Brain microvascular endothelial cell (primary cell): ENCODE measurements around the gene MRFAP1.

Experiments used
- DNase-seq: peaks from one replicate; pipeline ENCODE4 v3.0.0-alpha.2; 2020
- H3K27ac ChIP-seq: fragments of 250-450 bp; sonication (Bioruptor Pico); 2 replicates; pipeline ENCODE4 v1.5.1; 2020; ENCODE audit warnings: mild to moderate bottlenecking, moderate library complexity
- H3K27me3 ChIP-seq: fragments of 250-450 bp; sonication (Bioruptor Pico); replicated peaks from 2 replicates; pipeline ENCODE4 v1.5.1; 2020; ENCODE audit warnings: mild to moderate bottlenecking
- H3K36me3 ChIP-seq: fragments of 250-450 bp; sonication (Bioruptor Pico); replicated peaks from 2 replicates; pipeline ENCODE4 v1.5.1; 2020; ENCODE audit warnings: mild to moderate bottlenecking
- H3K4me3 ChIP-seq: 2 replicates; pipeline ENCODE4 v1.5.1; 2011; ENCODE audit warnings: low read depth, mild to moderate bottlenecking, control low read depth, low read length, moderate library complexity
- in situ Hi-C: cut with HindIII; loops from 2 replicates; pipeline ENCODE4 v1.10.0; 2017; ENCODE audit warnings: low sequenced_read_pairs, low pct_ligation_motif_present
- TF ChIP-seq, protein P1 (sequence below): IDR thresholded peaks from 2 replicates; pipeline ENCODE4 v1.5.1; 2011; ENCODE audit warnings: low read depth, mild to moderate bottlenecking, moderate library complexity, low read length, control low read depth, inconsistent platforms; ENCODE audit errors: missing control alignments

Gene MRFAP1

DNA sequence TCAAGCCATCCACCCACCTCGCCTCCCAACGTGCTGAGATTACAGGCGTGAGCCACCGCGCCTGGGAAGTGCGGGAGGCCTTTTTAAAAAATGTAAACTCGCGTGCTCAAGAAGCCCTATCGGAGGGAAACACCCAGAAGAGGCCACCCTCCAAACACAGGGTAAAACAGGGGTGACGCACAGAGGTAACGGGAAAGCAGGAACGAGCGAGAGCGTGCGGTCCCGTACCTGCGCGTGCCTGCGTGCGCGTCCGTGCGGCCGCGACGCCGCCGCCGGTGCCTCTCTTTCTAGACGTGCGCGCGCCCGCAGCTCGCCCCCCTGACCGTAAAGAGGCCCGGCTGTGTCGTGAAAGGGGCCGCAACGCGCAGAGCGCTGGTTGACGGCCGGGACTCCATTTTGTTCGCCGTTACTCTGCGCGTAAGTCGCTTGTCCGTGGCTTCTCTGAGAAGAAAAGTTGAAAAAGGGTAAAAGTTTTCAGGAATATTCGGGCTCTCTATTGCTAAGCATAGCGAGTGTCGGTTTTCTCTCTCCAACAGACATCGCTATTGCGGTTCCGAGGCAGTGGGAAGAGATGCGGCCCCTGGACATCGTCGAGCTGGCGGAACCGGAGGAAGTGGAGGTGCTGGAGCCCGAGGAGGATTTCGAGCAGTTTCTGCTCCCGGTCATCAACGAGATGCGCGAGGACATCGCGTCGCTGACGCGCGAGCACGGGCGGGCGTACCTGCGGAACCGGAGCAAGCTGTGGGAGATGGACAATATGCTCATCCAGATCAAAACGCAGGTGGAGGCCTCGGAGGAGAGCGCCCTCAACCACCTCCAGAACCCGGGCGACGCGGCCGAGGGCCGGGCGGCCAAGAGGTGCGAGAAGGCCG lies at the start of gene MRFAP1:
MRFAP1 (plus strand) TSS at position 394 of the 872 bp plus-strand sequence; CDS start at position 572, 178 bp downstream.
- TF ChIP-seq, protein P1, sequence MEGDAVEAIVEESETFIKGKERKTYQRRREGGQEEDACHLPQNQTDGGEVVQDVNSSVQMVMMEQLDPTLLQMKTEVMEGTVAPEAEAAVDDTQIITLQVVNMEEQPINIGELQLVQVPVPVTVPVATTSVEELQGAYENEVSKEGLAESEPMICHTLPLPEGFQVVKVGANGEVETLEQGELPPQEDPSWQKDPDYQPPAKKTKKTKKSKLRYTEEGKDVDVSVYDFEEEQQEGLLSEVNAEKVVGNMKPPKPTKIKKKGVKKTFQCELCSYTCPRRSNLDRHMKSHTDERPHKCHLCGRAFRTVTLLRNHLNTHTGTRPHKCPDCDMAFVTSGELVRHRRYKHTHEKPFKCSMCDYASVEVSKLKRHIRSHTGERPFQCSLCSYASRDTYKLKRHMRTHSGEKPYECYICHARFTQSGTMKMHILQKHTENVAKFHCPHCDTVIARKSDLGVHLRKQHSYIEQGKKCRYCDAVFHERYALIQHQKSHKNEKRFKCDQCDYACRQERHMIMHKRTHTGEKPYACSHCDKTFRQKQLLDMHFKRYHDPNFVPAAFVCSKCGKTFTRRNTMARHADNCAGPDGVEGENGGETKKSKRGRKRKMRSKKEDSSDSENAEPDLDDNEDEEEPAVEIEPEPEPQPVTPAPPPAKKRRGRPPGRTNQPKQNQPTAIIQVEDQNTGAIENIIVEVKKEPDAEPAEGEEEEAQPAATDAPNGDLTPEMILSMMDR, result no peak
- H3K27ac ChIP-seq, result peak within 1 kb of the TSS; percentile 85
- in situ Hi-C loops, result no loop called here

GRCh38 chr4:6591313-6591712 lies 49.2 kb upstream of the MRFAP1 start:
- no peaks in the 10 kb centered on the region for H3K36me3 ChIP-seq
- no peak overlapping the region for H3K4me3 ChIP-seq
- H3K27ac ChIP-seq, result no peak overlapping the region
- in situ Hi-C loops, result no loop called here
- no peaks in the 10 kb centered on the region for H3K27me3 ChIP-seq
- DNase-seq, result no peak
- TF ChIP-seq, protein P1, result no peak

More for the DNA sequence above, at the start of gene MRFAP1:
- H3K27me3 ChIP-seq, result no peaks in the 10 kb centered on the region
- peak; percentile 87 for DNase-seq
- peaks cover 11% of the 10 kb centered on the region for H3K36me3 ChIP-seq
- peak within 1 kb of the TSS; percentile 92 for H3K4me3 ChIP-seq

DNA sequence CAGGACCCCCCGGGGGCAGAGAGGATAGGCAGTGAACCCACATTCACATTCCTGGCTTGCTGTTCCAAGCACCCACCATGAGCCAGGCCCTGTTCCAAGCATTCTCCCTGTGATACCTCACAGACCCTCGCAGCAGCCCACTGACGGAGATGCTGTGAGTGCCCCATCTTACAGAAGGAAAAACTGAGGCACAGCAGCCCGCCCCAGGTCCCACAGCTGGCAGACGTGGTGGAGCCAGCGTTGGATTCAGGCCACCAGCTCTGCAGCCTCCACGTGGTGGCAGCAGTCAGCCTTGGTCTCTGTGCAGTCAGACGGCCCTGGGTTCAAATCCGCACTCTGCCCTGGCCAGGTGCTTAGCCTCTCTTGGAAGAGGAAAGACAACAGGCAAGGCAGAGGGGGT lies 48.7 kb upstream of the MRFAP1 start:
- Histone ChIP-seq H3K4me3 (no peak overlapping the region), H3K27me3 (no peaks in the 10 kb centered on the region), H3K36me3 (no peaks in the 10 kb centered on the region), H3K27ac (no peak overlapping the region)
- in situ Hi-C loops, result no loop called here
- TF ChIP-seq, protein P1, result peak; percentile 10
- DNase-seq, result no peak

- TF ChIP-seq, protein P1, result no peak
- Histone ChIP-seq H3K4me3 (no peak overlapping the region), H3K27me3 (no peaks in the 10 kb centered on the region), H3K27ac (no peak overlapping the region), H3K36me3 (no peaks in the 10 kb centered on the region)
- DNase-seq, result no peak
- in situ Hi-C loops, result no loop called here
Observed at GRCh38 chr4:6592804-6593563, 47.5 kb upstream of the MRFAP1 start.

DNA sequence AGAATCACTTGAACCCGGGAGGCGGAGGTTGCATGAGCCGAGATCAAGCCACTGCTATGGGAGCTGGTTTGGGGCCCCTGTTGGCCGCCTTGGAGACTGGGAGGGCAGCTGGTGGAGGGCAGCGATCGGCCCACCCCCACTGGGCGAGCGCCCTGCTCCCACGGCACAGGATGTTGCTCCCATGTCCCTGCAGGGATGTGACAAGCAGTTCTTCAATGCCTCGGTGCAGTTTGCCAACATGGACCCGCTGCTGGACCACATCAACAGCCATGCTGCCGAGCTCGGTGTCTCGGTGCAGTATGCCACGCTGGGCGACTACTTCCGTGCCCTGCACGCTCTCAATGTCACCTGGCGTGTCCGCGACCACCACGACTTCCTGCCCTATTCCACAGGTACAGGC lies 46.1 kb upstream of the MRFAP1 start:
- no peaks in the 10 kb centered on the region for H3K27me3 ChIP-seq
- TF ChIP-seq, protein P1, result no peak
- in situ Hi-C loops, result no loop called here
- no peak overlapping the region for H3K4me3 ChIP-seq
- no peaks in the 10 kb centered on the region for H3K36me3 ChIP-seq
- no peak overlapping the region for H3K27ac ChIP-seq
- DNase-seq, result no peak
